Adrenal gland (tissue), 12 donors: ENCODE measurements around the gene KIRREL3. TPM values are rescaled to one million over a fixed set of nuclear protein-coding genes. Genes with fewer than 3 reads are reported as not detected.

Experiments
- DNase-seq, 7 donors: peaks; one replicate each; pipeline ENCODE4 v3.0.0-alpha.2; 2019 to 2020
- H3K27ac ChIP-seq, 5 donors: fragments of 200-600 bp; sonication (generic) in 4 of 5; 1 replicate in 3 of 5; 2 replicates in 2 of 5; pipeline versions ENCODE4 v1.5.1 to v1.8.0; 2016 to 2020; ENCODE audit warnings: mild to moderate bottlenecking in 1 of 5
- H3K27me3 ChIP-seq: fragments of 200-600 bp; 2 replicates; pipeline ENCODE4 v1.8.0; 2021
- H3K36me3 ChIP-seq, 2 donors: fragments of 200-600 bp; replicated peaks in 1 of 2; 1 replicate in 1 of 2; 2 replicates in 1 of 2; pipeline versions ENCODE4 v1.5.1 to v1.8.0; 2018 to 2022
- H3K4me1 ChIP-seq, 2 donors: fragments of 200-600 bp; replicated peaks in 1 of 2; 1 replicate in 1 of 2; 2 replicates in 1 of 2; pipeline versions ENCODE4 v1.5.1 to v1.8.0; 2018 to 2021
- H3K4me3 ChIP-seq, 4 donors: fragments of 200-600 bp; sonication (generic) in 3 of 4; one replicate each; pipeline ENCODE4 v1.5.1; 2016 to 2018
- H3K9me3 ChIP-seq, 3 donors: fragments of 200-600 bp; sonication (generic) in 1 of 3; replicated peaks in 1 of 3; 1 replicate in 2 of 3; 2 replicates in 1 of 3; pipeline versions ENCODE4 v1.5.1 to v1.8.0; 2016 to 2021
- POLR2A ChIP-seq, 2 donors: fragments of 450-650 bp; IDR thresholded peaks; one replicate each; pipeline ENCODE4 v1.6.1; 2017; ENCODE audit warnings: antibody characterized with exemption in 2 of 2, mild to moderate bottlenecking in 2 of 2, moderate library complexity in 1 of 2
- WGBS, 4 donors: extraction: QIAGEN DNeasy Blood & Tissue Kit in 2 of 4; methylation state at CpG; one replicate each; pipeline versions ENCODE4 v1.1.5 to v1.1.7; 2013 to 2017; 5-methylcytosine and 5-hydroxymethylcytosine counted together
- intact Hi-C, 2 donors: fragments of 100-400 bp; cut with DNase I; formaldehyde crosslinking; loops; one replicate each; pipeline versions ENCODE4 v1.14.1 to v1.15.0; 2022 to 2023
- polyA plus RNA-seq, 3 donors: library from polyadenylated mRNA; stranded (reverse); fragments of 200-250 nt in 2 of 3; fragments of 350-450 nt in 1 of 3; fragmentation: Illumina TruSeq in 1 of 3; extraction: RNeasy Lipid Tissue Mini Kit (QIAGEN cat#74804) in 1 of 3; gene quantifications; one replicate each; pipeline ENCODE4 v1.2.3, GENCODE V29; 2013 to 2014
- total RNA-seq, 9 donors: library from RNA; depleted of rRNA in 4 of 9; stranded (reverse); fragments of >200 nt in 4 of 9; fragments of 120-200 nt in 1 of 9; fragmentation: NEBNext Ultra II Directional in 1 of 9; extraction: Animal tissue kit (Norgen Biotek cat#: 25700) in 1 of 9; gene quantifications; one replicate each; pipeline versions ENCODE4 v1.1.0 to v1.2.4, GENCODE V29; 2013 to 2023
- TF ChIP-seq, protein P1 (sequence below), 6 experiments: fragments of 450-650 bp in 4 of 6; fragments of 200-600 bp in 2 of 6; sonication (generic) in 1 of 6; IDR thresholded peaks; 1 replicate in 5 of 6; 2 replicates in 1 of 6; pipeline versions ENCODE4 v1.5.1 to v1.8.0; 2016 to 2021; ENCODE audit warnings: antibody characterized with exemption in 6 of 6, mild to moderate bottlenecking in 2 of 6, moderate library complexity in 1 of 6
- donor health status: healthy with polysubstance abuse.
- donor health status: Bipolar disorder and iron deficiency.
- donor health status: DM: yes; HTN: yes; CAD: no.
- donor health status: DM: no; HTN: no; CAD: no.
- donor health status: DM: no; HTN: no; CAD: no.
- donor health status: DM: yes; HTN: yes; CAD: no.

Gene KIRREL3
- total and polyA plus RNA-seq, 12 donors = 0.07 to 4.1 (median 0.64) TPM; not detected in 1

DNA sequence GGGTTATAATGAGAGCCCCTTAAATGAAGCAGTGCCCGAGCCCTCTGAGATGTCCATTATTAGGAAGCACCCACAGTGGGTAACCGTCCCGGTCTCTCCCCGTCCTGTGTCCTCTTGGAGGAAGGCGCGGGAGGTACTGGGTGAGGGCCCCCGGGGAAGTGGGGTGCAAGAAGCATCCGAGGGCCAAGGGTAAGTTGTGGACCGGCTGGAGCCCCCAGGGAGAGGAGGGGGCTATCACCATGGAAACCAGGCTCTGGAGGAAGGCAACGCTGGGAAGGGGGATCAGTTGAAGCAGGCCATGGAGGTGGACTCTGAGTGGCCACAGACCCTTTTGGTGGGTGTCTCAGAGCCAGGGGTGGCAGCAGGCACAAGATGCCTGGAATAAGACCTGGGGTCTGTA lies 471.5 kb downstream of the KIRREL3 start:
- intact Hi-C loops = no loop called here
- Histone ChIP-seq H3K27me3 (no peaks in the 10 kb centered on the region), H3K36me3 (no peaks in the 10 kb centered on the region), H3K27ac (no peak overlapping the region), H3K4me3 (no peak overlapping the region), H3K9me3 (no peaks in the 10 kb centered on the region), H3K4me1 (no peaks in the 10 kb centered on the region)
- TF ChIP-seq, protein P1, sequence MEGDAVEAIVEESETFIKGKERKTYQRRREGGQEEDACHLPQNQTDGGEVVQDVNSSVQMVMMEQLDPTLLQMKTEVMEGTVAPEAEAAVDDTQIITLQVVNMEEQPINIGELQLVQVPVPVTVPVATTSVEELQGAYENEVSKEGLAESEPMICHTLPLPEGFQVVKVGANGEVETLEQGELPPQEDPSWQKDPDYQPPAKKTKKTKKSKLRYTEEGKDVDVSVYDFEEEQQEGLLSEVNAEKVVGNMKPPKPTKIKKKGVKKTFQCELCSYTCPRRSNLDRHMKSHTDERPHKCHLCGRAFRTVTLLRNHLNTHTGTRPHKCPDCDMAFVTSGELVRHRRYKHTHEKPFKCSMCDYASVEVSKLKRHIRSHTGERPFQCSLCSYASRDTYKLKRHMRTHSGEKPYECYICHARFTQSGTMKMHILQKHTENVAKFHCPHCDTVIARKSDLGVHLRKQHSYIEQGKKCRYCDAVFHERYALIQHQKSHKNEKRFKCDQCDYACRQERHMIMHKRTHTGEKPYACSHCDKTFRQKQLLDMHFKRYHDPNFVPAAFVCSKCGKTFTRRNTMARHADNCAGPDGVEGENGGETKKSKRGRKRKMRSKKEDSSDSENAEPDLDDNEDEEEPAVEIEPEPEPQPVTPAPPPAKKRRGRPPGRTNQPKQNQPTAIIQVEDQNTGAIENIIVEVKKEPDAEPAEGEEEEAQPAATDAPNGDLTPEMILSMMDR (IDR thresholded peaks at IDR 0.05) = no peak
- 71 to 88% (median 73%) methylated on average over 8 to 10 of the region's 10 CpGs for WGBS, 4 donors
- no peak for DNase-seq

DNA sequence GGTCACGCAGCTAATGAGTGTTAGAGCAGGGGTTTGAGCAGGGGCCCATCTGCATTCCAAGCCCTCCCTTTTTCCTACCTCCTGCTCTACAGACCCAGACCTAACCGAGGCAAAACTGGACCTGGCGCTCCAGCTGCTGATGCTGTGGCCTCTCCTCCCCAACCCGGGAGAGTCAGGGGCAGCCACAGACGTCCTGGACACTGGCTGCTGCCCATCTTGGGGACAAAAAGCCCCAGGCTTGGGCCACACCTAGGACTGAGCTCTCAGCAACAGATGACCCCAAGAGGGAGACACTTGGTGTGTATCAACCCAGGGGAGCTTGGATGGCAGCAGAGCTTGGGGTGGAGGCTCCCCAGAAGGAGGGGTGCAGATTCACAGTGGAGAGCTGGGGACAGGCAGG lies 472.5 kb downstream of the KIRREL3 start:
- Histone ChIP-seq H3K27ac (no peak overlapping the region), H3K36me3 (no peaks in the 10 kb centered on the region), H3K4me3 (no peak overlapping the region), H3K27me3 (no peaks in the 10 kb centered on the region), H3K9me3 (no peaks in the 10 kb centered on the region), H3K4me1 (no peaks in the 10 kb centered on the region)
- TF ChIP-seq, protein P1 (IDR thresholded peaks at IDR 0.05) = no peak
- no peak for TF ChIP-seq POLR2A (IDR thresholded peaks at IDR 0.05)
- no peak for DNase-seq
- intact Hi-C loops = no loop called here
- 65 to 81% (median 66%) methylated on average over 3 to 5 of the region's 5 CpGs for WGBS, 4 donors

DNA sequence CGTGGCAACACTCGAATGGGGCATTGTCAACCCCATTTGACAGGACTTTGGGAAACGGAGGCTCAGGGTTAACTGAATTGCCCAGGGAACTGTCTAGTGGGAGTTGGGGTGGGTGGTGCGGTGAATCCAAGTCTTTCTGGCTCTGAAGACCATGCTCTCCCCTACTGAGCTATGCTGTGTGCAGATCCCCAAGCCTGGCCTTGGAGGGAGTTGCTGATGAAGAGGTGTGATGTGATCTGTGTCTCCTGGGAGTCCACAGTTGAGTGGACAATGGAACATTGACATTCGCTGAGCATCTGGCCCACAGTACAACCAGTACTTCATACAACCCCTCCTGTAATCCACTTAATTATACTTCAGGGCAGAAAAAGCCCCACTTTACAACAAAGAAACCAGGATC lies 472.9 kb downstream of the KIRREL3 start:
- no peak overlapping the region for H3K4me3 ChIP-seq
- H3K9me3 ChIP-seq = no peaks in the 10 kb centered on the region
- no peaks in the 10 kb centered on the region for H3K27me3 ChIP-seq
- H3K4me1 ChIP-seq = no peaks in the 10 kb centered on the region
- no peak overlapping the region for H3K27ac ChIP-seq
- no peaks in the 10 kb centered on the region for H3K36me3 ChIP-seq
- TF ChIP-seq POLR2A (IDR thresholded peaks at IDR 0.05) = no peak
- TF ChIP-seq, protein P1 (IDR thresholded peaks at IDR 0.05) = no peak
- DNase-seq = no peak
- intact Hi-C loops = no loop called here
- WGBS, 4 donors = 74 to 91% (median 83%) methylated on average over 5 of the region's 5 CpGs

DNA sequence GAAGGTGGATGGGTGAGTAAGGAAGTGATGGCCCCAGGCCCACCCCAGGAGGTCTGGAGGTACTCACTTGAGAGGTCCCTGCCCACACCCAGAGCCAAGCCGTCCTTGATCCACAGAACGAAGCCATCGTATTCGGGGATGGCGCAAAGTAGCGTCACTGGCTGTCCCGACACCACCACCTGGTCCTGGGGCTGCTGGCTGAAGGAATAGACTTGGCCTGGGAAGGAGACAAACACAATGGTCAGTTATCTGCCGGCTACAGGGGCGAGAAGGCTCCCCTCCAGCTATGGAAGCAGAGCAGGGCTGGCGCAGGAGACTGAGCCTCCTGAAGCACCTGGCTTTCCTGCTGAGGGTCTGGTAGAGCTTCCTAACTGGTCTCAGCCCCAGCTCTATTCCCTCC lies 474.1 kb downstream of the KIRREL3 start:
- TF ChIP-seq, protein P1 (IDR thresholded peaks at IDR 0.05) = no peak
- TF ChIP-seq POLR2A (IDR thresholded peaks at IDR 0.05) = no peak
- no peaks in the 10 kb centered on the region for H3K9me3 ChIP-seq
- intact Hi-C loops = no loop called here
- H3K36me3 ChIP-seq = no peaks in the 10 kb centered on the region
- no peak overlapping the region for H3K27ac ChIP-seq
- no peak for DNase-seq
- H3K4me3 ChIP-seq = no peak overlapping the region
- H3K4me1 ChIP-seq = no peaks in the 10 kb centered on the region
- WGBS, 4 donors = 85 to 99% (median 93%) methylated on average over 6 to 10 of the region's 10 CpGs
- H3K27me3 ChIP-seq = no peaks in the 10 kb centered on the region
